SK-N-SH treated with all-trans-retinoic acid at 6 μM for 48 hours (cell line): ENCODE results near the gene NCAM2.

Experiments
- ATAC-seq: fragments of 200-7000 bp; cut with Tn5 transposase; 3 replicates; pipeline ENCODE4 v1.9.1; 2020; ENCODE audit warnings: mild to moderate bottlenecking, moderate library complexity
- BACH2 ChIP-seq: fragments of 250-450 bp; sonication (Bioruptor Pico); IDR thresholded peaks from 2 replicates; pipeline ENCODE4 v1.9.0; 2021; ENCODE audit warnings: mild to moderate bottlenecking, borderline replicate concordance
- CSDC2 ChIP-seq: fragments of 250-450 bp; sonication (Bioruptor Pico); IDR thresholded peaks from 2 replicates; pipeline ENCODE4 v1.5.0; 2020; ENCODE audit warnings: mild to moderate bottlenecking, moderate library complexity
- ESRRG ChIP-seq: fragments of 250-450 bp; sonication (Bioruptor Pico); IDR thresholded peaks from 2 replicates; pipeline ENCODE4 v1.6.1; 2021; ENCODE audit warnings: mild to moderate bottlenecking
- ISL1 ChIP-seq: fragments of 250-450 bp; sonication (Bioruptor Pico); IDR thresholded peaks from 2 replicates; pipeline ENCODE4 v2.1.2; 2022; ENCODE audit warnings: mild to moderate bottlenecking, moderate library complexity
- OSR1 ChIP-seq: fragments of 250-450 bp; sonication (Bioruptor Pico); IDR thresholded peaks from 2 replicates; pipeline ENCODE4 v1.8.0; 2022; ENCODE audit warnings: moderate library complexity, mild to moderate bottlenecking, inconsistent platforms
- PPARA ChIP-seq: fragments of 250-450 bp; sonication (Bioruptor Pico); IDR thresholded peaks from 2 replicates; pipeline ENCODE4 v1.5.0; 2020; ENCODE audit warnings: mild to moderate bottlenecking, borderline replicate concordance
- RARB ChIP-seq: fragments of 250-450 bp; sonication (Bioruptor Pico); IDR thresholded peaks from 2 replicates; pipeline ENCODE4 v1.8.0; 2021; ENCODE audit warnings: mild to moderate bottlenecking, moderate library complexity
- SNAI2 ChIP-seq: fragments of 250-450 bp; sonication (Bioruptor Pico); IDR thresholded peaks from 2 replicates; pipeline ENCODE4 v1.5.0; 2020; ENCODE audit warnings: mild to moderate bottlenecking, moderate library complexity
- TOX ChIP-seq: fragments of 250-450 bp; sonication (Bioruptor Pico); IDR thresholded peaks from 2 replicates; pipeline ENCODE4 v1.8.0; 2021; ENCODE audit warnings: mild to moderate bottlenecking, moderate library complexity, borderline replicate concordance
- ZC3H10 ChIP-seq: fragments of 250-450 bp; sonication (Bioruptor Pico); IDR thresholded peaks from 2 replicates; pipeline ENCODE4 v1.5.1; 2021; ENCODE audit warnings: mild to moderate bottlenecking, moderate library complexity
- ZFP3 ChIP-seq: fragments of 250-450 bp; sonication (Bioruptor Pico); IDR thresholded peaks from 2 replicates; pipeline ENCODE4 v1.5.0; 2020; ENCODE audit warnings: mild to moderate bottlenecking, moderate library complexity
- ZFP30 ChIP-seq: fragments of 450-650 bp; formaldehyde crosslinking; IDR thresholded peaks from 2 replicates; pipeline ENCODE4 v1.5.0; 2022; ENCODE audit warnings: mild to moderate bottlenecking, moderate library complexity
- ZNF565 ChIP-seq: fragments of 450-650 bp; formaldehyde crosslinking; conservative IDR thresholded peaks from 2 replicates; pipeline ENCODE4 v1.5.0; 2020; ENCODE audit warnings: low read depth, mild to moderate bottlenecking, moderate library complexity
- TF ChIP-seq, protein P1 (sequence below): fragments of 250-450 bp; sonication (Bioruptor Pico); IDR thresholded peaks from 2 replicates; pipeline ENCODE4 v1.5.1; 2021; ENCODE audit warnings: mild to moderate bottlenecking, moderate library complexity
- TF ChIP-seq, protein P2 (sequence below): fragments of 250-450 bp; sonication (Bioruptor Pico); IDR thresholded peaks from 2 replicates; pipeline ENCODE4 v1.5.1; 2020; ENCODE audit warnings: low read depth, mild to moderate bottlenecking, moderate library complexity
- TF ChIP-seq, protein P3 (sequence below): fragments of 250-450 bp; sonication (Bioruptor Pico); IDR thresholded peaks from 2 replicates; pipeline ENCODE4 v1.8.0; 2020; ENCODE audit warnings: mild to moderate bottlenecking, moderate library complexity, borderline replicate concordance
- TF ChIP-seq, protein P4 (sequence below): fragments of 250-450 bp; sonication (Bioruptor Pico); IDR thresholded peaks from 2 replicates; pipeline ENCODE4 v1.8.0; 2021; ENCODE audit warnings: low read depth, mild to moderate bottlenecking, moderate library complexity, borderline replicate concordance
- TF ChIP-seq, protein P5 (sequence below): fragments of 250-450 bp; sonication (Bioruptor Pico); IDR thresholded peaks from 2 replicates; pipeline ENCODE4 v1.5.0; 2020; ENCODE audit warnings: mild to moderate bottlenecking, moderate library complexity

NCAM2 gene

DNA sequence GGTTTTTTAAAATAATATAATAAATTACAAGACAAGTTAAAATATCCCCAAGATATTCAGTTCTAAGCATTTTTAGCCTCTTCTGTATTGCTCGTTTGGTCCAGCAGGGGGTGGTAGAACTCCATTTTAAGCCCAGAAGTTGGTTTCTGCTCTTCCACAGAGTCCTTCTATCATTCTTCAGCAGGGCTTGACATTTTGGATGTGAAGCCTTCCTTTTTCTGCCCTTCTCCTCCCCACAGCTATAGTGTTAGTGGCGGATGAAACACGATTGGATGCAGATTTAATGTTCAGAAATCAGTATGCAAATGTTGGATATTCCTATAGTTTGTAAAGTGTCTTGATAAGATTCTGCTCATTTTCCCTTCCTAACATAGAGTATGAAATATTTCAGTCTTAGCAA, 1.4 kb downstream of the NCAM2 start (continued):
- TF ChIP-seq, protein P1, sequence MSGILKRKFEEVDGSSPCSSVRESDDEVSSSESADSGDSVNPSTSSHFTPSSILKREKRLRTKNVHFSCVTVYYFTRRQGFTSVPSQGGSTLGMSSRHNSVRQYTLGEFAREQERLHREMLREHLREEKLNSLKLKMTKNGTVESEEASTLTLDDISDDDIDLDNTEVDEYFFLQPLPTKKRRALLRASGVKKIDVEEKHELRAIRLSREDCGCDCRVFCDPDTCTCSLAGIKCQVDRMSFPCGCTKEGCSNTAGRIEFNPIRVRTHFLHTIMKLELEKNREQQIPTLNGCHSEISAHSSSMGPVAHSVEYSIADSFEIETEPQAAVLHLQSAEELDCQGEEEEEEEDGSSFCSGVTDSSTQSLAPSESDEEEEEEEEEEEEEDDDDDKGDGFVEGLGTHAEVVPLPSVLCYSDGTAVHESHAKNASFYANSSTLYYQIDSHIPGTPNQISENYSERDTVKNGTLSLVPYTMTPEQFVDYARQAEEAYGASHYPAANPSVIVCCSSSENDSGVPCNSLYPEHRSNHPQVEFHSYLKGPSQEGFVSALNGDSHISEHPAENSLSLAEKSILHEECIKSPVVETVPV (CRISPR knock-in tag) = no peak

DNA sequence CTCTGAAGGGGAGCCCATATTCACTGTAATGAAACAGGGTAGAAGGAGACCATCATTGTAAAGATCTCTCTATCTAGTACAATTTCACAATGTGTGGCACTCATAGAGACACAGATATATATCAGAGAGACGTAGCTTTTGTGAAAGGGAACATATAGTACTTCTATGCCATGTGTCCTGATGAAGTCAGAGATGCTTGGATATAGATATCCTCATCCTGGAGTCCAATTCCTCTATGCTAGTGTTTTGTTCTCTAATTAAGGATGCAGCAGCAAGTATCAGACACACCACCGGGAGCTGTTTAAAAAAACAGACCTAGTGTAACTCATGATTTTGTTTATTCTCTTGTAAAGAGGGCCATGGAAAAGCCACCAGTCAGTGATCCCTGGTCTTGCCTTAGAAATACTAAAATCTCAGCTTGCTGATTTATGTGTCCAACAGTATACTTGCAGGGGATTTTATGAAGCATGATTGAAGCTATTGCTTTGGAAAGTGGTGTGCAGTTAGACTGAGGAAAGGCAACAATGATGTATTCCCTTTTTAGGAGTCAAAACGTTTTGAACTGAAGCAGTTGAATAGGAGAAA, 2.5 kb downstream of the NCAM2 start:
- ATAC-seq = no peak
- TF ChIP-seq CSDC2 (no peak), ZFP30 (peak; percentile 40)
- TF ChIP-seq, all 23 proteins: peak for 1

DNA sequence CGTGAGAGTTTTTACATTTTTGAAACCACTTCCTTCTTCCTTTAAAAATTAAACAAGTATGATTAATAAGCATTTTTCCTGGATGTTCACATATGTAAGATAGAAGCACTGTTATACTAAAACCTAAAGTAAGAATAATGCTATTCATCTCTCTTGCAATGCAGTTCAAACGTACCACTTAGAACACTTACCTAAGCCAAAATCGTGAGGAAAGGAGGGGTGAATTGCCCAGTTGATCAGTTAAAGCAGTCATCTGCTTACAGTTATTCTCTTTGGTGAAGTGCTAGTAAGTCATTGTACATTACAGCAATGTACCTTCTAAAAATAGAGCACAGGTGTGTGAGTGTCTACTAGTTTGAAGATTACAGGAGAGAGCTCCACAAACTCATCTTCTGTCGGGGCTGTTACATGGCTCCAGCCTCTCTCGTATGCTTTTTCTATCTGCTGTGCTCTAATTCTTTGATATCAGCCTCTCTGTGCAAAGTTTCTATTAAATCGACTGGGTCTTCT, 3.4 kb downstream of the NCAM2 start:
- ATAC-seq = no peak
- TF ChIP-seq OSR1 (CRISPR knock-in tag) (no peak), PPARA (CRISPR knock-in tag) (no peak), RARB (no peak), ZFP3 (CRISPR knock-in tag) (no peak), CSDC2 (no peak), ZNF565 (CRISPR knock-in tag) (no peak), BACH2 (CRISPR knock-in tag) (no peak), ZFP30 (no peak), ISL1 (CRISPR knock-in tag) (no peak), ESRRG (CRISPR knock-in tag) (no peak), TOX (CRISPR knock-in tag) (no peak), ZC3H10 (CRISPR knock-in tag) (no peak), SNAI2 (CRISPR knock-in tag) (no peak)
- TF ChIP-seq, protein P2, sequence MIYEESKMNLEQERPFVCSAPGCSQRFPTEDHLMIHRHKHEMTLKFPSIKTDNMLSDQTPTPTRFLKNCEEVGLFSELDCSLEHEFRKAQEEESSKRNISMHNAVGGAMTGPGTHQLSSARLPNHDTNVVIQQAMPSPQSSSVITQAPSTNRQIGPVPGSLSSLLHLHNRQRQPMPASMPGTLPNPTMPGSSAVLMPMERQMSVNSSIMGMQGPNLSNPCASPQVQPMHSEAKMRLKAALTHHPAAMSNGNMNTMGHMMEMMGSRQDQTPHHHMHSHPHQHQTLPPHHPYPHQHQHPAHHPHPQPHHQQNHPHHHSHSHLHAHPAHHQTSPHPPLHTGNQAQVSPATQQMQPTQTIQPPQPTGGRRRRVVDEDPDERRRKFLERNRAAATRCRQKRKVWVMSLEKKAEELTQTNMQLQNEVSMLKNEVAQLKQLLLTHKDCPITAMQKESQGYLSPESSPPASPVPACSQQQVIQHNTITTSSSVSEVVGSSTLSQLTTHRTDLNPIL = no peak
- TF ChIP-seq, protein P3, sequence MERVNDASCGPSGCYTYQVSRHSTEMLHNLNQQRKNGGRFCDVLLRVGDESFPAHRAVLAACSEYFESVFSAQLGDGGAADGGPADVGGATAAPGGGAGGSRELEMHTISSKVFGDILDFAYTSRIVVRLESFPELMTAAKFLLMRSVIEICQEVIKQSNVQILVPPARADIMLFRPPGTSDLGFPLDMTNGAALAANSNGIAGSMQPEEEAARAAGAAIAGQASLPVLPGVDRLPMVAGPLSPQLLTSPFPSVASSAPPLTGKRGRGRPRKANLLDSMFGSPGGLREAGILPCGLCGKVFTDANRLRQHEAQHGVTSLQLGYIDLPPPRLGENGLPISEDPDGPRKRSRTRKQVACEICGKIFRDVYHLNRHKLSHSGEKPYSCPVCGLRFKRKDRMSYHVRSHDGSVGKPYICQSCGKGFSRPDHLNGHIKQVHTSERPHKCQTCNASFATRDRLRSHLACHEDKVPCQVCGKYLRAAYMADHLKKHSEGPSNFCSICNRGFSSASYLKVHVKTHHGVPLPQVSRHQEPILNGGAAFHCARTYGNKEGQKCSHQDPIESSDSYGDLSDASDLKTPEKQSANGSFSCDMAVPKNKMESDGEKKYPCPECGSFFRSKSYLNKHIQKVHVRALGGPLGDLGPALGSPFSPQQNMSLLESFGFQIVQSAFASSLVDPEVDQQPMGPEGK (CRISPR knock-in tag) = no peak
- TF ChIP-seq, protein P4, sequence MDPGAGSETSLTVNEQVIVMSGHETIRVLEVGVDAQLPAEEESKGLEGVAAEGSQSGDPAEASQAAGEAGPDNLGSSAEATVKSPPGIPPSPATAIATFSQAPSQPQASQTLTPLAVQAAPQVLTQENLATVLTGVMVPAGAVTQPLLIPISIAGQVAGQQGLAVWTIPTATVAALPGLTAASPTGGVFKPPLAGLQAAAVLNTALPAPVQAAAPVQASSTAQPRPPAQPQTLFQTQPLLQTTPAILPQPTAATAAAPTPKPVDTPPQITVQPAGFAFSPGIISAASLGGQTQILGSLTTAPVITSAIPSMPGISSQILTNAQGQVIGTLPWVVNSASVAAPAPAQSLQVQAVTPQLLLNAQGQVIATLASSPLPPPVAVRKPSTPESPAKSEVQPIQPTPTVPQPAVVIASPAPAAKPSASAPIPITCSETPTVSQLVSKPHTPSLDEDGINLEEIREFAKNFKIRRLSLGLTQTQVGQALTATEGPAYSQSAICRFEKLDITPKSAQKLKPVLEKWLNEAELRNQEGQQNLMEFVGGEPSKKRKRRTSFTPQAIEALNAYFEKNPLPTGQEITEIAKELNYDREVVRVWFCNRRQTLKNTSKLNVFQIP (CRISPR knock-in tag) = no peak
- TF ChIP-seq, protein P5, sequence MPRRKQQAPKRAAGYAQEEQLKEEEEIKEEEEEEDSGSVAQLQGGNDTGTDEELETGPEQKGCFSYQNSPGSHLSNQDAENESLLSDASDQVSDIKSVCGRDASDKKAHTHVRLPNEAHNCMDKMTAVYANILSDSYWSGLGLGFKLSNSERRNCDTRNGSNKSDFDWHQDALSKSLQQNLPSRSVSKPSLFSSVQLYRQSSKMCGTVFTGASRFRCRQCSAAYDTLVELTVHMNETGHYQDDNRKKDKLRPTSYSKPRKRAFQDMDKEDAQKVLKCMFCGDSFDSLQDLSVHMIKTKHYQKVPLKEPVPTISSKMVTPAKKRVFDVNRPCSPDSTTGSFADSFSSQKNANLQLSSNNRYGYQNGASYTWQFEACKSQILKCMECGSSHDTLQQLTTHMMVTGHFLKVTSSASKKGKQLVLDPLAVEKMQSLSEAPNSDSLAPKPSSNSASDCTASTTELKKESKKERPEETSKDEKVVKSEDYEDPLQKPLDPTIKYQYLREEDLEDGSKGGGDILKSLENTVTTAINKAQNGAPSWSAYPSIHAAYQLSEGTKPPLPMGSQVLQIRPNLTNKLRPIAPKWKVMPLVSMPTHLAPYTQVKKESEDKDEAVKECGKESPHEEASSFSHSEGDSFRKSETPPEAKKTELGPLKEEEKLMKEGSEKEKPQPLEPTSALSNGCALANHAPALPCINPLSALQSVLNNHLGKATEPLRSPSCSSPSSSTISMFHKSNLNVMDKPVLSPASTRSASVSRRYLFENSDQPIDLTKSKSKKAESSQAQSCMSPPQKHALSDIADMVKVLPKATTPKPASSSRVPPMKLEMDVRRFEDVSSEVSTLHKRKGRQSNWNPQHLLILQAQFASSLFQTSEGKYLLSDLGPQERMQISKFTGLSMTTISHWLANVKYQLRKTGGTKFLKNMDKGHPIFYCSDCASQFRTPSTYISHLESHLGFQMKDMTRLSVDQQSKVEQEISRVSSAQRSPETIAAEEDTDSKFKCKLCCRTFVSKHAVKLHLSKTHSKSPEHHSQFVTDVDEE = no peak
- TF ChIP-seq, protein P1 (CRISPR knock-in tag) = no peak
